ENCODE results near the gene CYFIP1. TPM values are rescaled to one million over a fixed set of nuclear protein-coding genes. Genes with fewer than 3 reads are reported as not detected.

CYFIP1 gene
- total and polyA plus RNA-seq, 10 of the 15 experiments (the other 5 are each of a cell fraction or from before 2014, with no cell fraction given), result 3.5 to 46.2 (median 28.3) TPM

DNA sequence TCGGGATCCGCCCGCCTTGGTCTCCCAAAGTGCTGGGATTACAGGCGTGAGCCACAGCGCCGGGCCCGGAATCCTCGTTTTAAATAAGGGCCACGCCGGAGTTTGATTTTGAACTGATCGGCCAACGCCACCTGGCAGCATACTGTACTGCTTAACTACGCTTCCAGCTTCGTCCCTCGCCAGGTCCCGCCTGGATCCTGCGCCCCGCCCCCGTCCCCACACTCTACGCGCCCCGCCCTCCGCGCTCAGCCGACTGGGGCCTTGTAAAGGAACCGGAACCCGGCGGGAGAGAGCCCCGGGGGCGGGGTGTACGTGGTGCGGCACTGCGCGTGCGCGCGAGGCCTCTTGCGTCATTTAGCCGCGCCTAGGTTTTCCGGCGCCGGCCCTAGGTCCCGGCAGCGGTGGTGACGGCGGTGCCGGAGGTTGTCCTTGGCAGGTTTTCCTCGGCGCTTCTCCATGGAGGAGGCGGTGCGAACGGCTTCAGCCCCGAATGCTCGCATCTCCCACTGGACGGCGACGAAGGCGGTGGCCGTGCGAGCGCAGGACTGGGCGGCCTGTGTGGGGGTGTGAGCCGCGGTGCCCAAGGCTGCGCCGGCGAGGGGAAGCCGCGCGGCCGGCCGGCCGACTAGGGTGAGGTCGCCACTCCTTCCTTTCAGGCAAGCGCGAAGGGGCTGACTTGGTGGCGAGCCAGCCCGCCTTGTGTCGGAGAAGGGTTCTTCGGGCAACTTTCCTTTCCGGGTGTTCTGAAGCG is 141.7 kb downstream of the CYFIP1 start, which contains the start of gene NIPA2 (continued):
- TF ChIP-seq NR2F1 (conservative IDR thresholded peaks at IDR 0.05) (0 out of 2 replicates have a peak, but pooled peaks have one; percentile 15), SMARCA5 (IDR thresholded peaks at IDR 0.05) (peak; percentile 53; the same call in 1 of the 2 replicates), ELK1 (IDR thresholded peaks at IDR 0.05; ENCODE audit: low read depth, low read length) (peak; percentile 63), HCFC1 (IDR thresholded peaks at IDR 0.05; ENCODE audit: low read length) (peak; percentile 70), SP1 (IDR thresholded peaks at IDR 0.05; ENCODE audit: low read depth, low read length) (peak; percentile 46), SMAD5 (IDR thresholded peaks at IDR 0.05; ENCODE audit: low read depth) (peak; percentile 50), CREB1 (IDR thresholded peaks at IDR 0.05; ENCODE audit: low read depth) (peak; percentile 98), TCF3 (IDR thresholded peaks at IDR 0.05; ENCODE audit: borderline replicate concordance, insufficient read depth, low read depth, low read length) (0 out of 2 replicates have a peak, but pooled peaks have one; percentile 10), JUND (IDR thresholded peaks at IDR 0.05; ENCODE audit: low read depth, low read length) (0 out of 2 replicates have a peak, but pooled peaks have one; percentile 31), SRF (IDR thresholded peaks at IDR 0.05; ENCODE audit: low read depth in 2 of 2, low read length in 2 of 2) (peak; percentile 53 to 82; a peak in 2 of 4 replicates), SIN3A (IDR thresholded peaks at IDR 0.05; ENCODE audit: low read depth, low read length) (peak; percentile 41; the same call in 1 of the 2 replicates), POU2F2 (IDR thresholded peaks at IDR 0.05; ENCODE audit: borderline replicate concordance, low read depth, low read length) (peak; percentile 8; the same call in 1 of the 3 replicates), RFX5 (IDR thresholded peaks at IDR 0.05; ENCODE audit: low read depth, low read length) (no peak), GATAD2B (conservative IDR thresholded peaks at IDR 0.05; ENCODE audit: low read depth) (peak; percentile 60; the same call in 1 of the 2 replicates), HSF1 (IDR thresholded peaks at IDR 0.05; ENCODE audit: low read depth, low read length) (0 out of 2 replicates have a peak, but pooled peaks have one; percentile 21), SREBF2 (IDR thresholded peaks at IDR 0.05; ENCODE audit: low read length) (no peak), MYC (IDR thresholded peaks at IDR 0.05; ENCODE audit: insufficient read depth, insufficient read length, insufficient replicate concordance, low read length, severe bottlenecking) (no peak), GABPA (IDR thresholded peaks at IDR 0.05; ENCODE audit: low read depth) (peak; percentile 72), LARP7 (IDR thresholded peaks at IDR 0.05) (peak; percentile 81)

Data from GM12878 (cell line).